NB4 (cell line): ENCODE data around the gene OVOL2.
"Not testable (repeated sequence)": the region's sequence is repeated elsewhere in the genome, so short reads cannot be mapped to it uniquely, and the experiment has no call there.

Experiments
- DNase-seq: peaks from one replicate; pipeline ENCODE4 v3.0.0; 2010; ENCODE audit warnings: low read depth
- H3K4me3 ChIP-seq: one replicate; pipeline ENCODE4 v1.5.1; 2011; ENCODE audit warnings: mild to moderate bottlenecking, low read depth, low read length, moderate library complexity
- MYC ChIP-seq: IDR thresholded peaks from 2 replicates; pipeline ENCODE4 v1.6.1; 2011; ENCODE audit warnings: low read depth, low read length
- POLR2A ChIP-seq: IDR thresholded peaks from 2 replicates; pipeline ENCODE4 v1.6.1; 2011; ENCODE audit warnings: mild to moderate bottlenecking; ENCODE audit not compliant: insufficient read length; ENCODE audit errors: extremely low read depth
- TF ChIP-seq, protein P1 (sequence below): IDR thresholded peaks from 2 replicates; pipeline ENCODE4 v1.6.1; 2011; ENCODE audit warnings: low read depth, low read length
- TF ChIP-seq, protein P2 (sequence below): IDR thresholded peaks from one replicate; pipeline ENCODE4 v1.5.1; 2012; ENCODE audit warnings: low read depth, low read length

The OVOL2 gene

DNA sequence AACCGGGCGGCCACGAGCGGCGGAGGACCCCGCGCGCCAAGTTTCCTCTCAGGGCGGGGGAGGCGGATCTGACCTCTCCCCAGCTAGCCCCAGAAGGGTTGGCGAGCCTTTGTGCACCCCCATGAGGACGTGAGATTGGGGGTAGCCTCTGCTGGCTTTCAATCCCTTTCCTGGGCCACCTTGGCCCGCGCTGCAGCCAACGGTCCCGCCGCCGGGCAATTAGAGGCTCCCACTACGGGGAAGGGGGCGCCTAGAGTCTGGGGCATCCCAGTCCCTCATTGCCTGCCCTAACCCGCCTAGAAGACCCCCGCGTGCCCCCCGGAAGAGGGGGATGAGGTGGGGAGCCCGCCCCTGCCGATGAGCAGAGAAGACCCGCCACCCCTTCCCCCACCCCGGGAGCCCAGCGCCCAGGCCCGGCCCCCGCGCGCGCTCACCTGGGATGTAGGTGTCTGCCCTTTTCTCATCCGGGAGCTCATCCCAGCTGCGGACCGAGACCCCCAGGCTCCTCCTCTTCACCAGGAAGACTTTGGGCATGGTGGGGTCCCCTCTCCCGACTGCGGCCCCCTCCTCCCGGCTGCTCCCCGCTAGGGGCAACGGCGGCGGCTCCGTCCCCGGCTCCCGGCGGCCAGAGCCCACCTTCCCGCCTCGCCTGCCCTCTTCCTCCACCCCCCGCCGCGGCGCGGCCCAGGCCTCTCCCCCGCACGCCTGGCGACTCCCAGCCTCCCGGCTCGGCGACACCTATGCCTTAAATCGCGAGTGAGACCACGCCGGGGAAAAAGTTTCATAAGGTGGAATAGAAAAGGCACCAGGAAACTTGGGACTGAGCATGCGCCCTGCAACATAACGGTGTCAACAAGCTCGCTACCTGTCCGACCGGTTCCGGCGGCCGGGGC is at the start of gene OVOL2:
TSS of gene OVOL2 (minus strand) at position 816 of the 893 bp plus-strand sequence. CDS start at position 534, 282 bp downstream.
- no peak within 1 kb of the TSS for H3K4me3 ChIP-seq
- DNase-seq: no peak
- no peak for TF ChIP-seq MYC
- TF ChIP-seq, protein P1, sequence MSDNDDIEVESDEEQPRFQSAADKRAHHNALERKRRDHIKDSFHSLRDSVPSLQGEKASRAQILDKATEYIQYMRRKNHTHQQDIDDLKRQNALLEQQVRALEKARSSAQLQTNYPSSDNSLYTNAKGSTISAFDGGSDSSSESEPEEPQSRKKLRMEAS: no peak
- TF ChIP-seq POLR2A: no peak
- TF ChIP-seq, protein P2, sequence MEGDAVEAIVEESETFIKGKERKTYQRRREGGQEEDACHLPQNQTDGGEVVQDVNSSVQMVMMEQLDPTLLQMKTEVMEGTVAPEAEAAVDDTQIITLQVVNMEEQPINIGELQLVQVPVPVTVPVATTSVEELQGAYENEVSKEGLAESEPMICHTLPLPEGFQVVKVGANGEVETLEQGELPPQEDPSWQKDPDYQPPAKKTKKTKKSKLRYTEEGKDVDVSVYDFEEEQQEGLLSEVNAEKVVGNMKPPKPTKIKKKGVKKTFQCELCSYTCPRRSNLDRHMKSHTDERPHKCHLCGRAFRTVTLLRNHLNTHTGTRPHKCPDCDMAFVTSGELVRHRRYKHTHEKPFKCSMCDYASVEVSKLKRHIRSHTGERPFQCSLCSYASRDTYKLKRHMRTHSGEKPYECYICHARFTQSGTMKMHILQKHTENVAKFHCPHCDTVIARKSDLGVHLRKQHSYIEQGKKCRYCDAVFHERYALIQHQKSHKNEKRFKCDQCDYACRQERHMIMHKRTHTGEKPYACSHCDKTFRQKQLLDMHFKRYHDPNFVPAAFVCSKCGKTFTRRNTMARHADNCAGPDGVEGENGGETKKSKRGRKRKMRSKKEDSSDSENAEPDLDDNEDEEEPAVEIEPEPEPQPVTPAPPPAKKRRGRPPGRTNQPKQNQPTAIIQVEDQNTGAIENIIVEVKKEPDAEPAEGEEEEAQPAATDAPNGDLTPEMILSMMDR: no peak

DNA sequence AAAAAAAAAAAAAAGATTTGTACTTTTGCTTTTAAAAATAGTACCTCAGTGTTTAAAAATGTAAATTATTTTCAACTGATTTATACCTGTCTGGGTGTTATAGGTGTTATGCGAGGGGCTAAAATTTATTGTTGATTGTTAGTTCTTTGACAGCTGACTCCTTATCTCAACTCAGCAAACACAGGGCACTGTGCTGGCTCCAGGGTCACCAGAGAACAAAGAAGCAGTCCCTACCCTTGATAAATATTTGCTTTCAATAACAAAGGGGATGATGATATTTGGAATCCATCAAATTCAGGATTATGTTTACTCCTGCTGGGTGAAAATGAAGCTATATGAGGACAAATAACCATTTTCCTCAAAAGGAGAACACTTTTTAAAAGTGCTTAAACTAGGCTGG is 45.8 kb upstream of the OVOL2 start:
- H3K4me3 ChIP-seq: no peak overlapping the region
- TF ChIP-seq MYC: no peak
- TF ChIP-seq POLR2A: no peak
- TF ChIP-seq, protein P2: no peak
- TF ChIP-seq, protein P1: no peak
- no peak for DNase-seq

DNA sequence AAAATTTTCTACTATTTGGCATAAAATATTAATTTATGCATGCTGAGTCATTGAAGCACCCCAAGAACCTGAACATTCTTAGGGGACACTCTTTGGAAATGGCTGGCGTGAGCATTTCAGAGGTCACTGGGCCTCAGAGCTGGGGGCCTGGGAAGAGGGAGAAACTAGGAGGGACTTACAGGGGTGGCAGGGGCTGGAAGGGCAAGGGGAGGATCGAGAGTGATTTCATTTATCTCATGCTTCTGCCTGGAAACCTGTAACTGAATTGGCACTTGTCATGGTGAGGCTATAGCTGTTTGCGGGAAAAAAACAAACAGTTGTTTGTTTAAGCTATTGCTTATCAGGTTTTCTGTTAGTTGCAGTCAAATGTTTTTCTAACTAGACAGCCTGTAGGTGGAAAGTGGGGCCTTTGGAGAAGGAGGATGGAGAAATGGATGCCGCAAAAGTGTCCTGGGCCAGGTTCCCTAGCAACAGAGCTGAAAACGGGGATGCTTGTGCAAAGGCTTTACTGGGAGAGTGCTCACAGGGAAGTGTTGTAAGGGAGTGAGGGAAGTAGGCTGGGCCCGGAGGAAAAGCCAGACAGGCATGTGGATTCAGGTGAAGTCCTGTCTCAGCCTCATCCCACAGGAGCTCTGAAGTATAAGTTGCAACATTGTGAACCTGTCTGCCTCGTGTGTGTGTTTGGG is 43.6 kb upstream of the OVOL2 start:
- DNase-seq: no peak
- TF ChIP-seq MYC (no peak), POLR2A (no peak)
- TF ChIP-seq, protein P1: no peak
- TF ChIP-seq, protein P2: no peak
- H3K4me3 ChIP-seq: no peak overlapping the region

DNA sequence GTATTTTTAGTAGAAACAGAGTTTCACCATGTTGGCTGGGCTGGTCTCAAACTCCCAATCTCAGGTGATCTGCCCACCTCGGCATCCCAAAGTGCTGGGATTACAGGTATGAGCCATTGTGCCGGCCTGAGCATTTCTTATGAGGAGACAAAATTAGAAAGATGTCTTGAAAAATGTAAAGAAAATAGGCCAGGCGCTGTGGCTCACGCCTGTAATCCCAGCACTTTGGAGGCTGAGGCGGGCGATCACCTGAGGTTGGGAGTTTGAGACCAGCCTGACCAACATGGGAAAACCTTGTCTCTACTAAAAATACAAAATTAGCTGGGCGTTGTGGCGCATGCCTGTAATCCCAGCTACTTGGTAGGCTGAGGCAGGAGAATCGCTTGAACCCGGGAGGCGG is 42.9 kb upstream of the OVOL2 start:
- not testable (repeated sequence) for H3K4me3 ChIP-seq, DNase-seq

DNA sequence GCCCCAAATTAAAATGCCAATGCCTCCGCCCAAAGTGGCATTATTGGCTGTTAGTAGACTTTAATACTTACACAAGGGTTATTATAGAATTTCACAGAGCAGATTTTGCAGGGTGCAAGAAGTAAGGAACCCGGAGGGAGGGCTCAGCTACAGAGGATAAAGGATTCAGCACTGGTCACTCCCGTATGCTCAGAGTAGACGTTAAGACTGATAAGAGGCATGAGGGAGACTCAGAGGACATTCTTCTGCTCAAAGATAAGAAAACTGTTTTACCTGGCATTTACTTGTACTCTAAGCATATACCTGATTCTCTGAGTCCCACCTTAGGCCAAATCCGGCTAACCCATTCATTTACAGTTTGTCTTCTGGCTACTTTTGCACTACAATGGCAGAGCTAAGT is 36.5 kb upstream of the OVOL2 start:
- no peak overlapping the region for H3K4me3 ChIP-seq
- TF ChIP-seq, protein P1: no peak
- TF ChIP-seq, protein P2: no peak
- DNase-seq: no peak

DNA sequence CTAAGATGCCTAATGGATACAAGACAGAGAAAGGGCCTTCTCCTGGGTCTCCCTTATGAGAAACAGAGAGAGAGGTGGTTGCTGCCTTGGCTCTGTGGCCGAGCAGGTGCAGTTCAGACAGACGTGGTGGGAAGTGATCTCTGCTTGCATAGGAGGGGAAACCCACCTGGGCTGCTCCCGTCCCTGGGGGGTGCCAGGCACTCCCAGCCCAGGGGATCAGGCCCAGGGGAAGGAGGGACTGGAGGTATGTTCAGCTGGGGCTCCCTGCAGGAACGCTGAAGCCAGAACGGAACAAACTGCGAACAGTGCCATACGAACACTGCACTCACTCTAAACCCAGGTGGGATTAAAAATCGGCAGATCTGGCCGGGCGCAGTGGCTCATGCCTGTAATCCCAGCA is 35.7 kb upstream of the OVOL2 start:
- TF ChIP-seq POLR2A (no peak), MYC (no peak)
- TF ChIP-seq, protein P2: no peak
- TF ChIP-seq, protein P1: no peak

More for the DNA sequence above, 35.7 kb upstream of the OVOL2 start:
- no peak for DNase-seq
- no peak overlapping the region for H3K4me3 ChIP-seq
